Kidney glomerular epithelial cell (primary cell): ENCODE measurements around the gene ADARB2.

Source experiments
- DNase-seq: peaks from one replicate; lab custom pipeline; 2025; lab: John Stamatoyannopoulos, UW

ADARB2 gene

GRCh38 chr10:1128649-1129048 is 608.7 kb downstream of the ADARB2 start:
- DNase-seq = no peak

- no peak for DNase-seq
These were observed 609.2 kb downstream of the ADARB2 start for GRCh38 chr10:1128115-1128514.

- DNase-seq = no peak
These were observed 609.7 kb downstream of the ADARB2 start for GRCh38 chr10:1127629-1128028.
